Measurements from ENCODE around the gene PRTG.

- TF ChIP-seq CTCF (conservative IDR thresholded peaks at IDR 0.05 in 1 of 2, IDR thresholded peaks at IDR 0.05 in 1 of 2; ENCODE audit: low read depth in 1 of 2, low read length in 2 of 2) (no peak), EZH2 (IDR thresholded peaks at IDR 0.05; ENCODE audit: low read length, missing control alignments) (no peak)
These were observed 90.6 kb downstream of the PRTG start for GRCh38 chr15:55652359-55652758.

All from fibroblast of lung (primary cell).